Left hindlimb (tissue), 1 donor: Measurements from ENCODE around the gene OR11A1.
"Not testable (repeated sequence)": the region's sequence is repeated elsewhere in the genome, so short reads cannot be mapped to it uniquely, and the experiment has no call there.

ENCODE experiments used
- DNase-seq: peaks from one replicate; pipeline ENCODE4 v3.0.0-alpha.2; 2018

The OR11A1 gene

GRCh38 chr6:29477923-29478450 is 21.1 kb upstream of the OR11A1 start:
- no peak for DNase-seq

GRCh38 chr6:29474996-29475395 is 18.1 kb upstream of the OR11A1 start:
- no peak for DNase-seq

DNA sequence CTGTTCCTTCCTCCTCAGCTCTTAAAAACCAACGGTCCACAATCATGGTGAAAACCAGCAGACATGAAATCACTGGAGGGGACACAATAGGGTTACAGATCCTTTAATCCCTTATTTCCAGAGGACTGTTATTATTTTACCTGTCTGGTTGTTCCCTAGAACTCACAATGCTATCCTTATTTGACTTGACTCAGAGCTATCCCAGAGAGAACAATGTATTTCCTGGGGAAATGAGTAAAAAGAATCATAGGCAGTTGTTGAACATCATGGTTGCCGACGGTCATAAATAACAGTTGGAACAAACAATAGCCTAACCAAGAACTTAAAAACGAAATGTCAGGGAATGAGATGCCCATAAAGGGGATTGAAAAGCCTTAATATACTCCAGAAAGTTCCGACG is 9.4 kb upstream of the OR11A1 start:
- DNase-seq = no peak

- no peak for DNase-seq
Observed at GRCh38 chr6:29465801-29466200, 8.9 kb upstream of the OR11A1 start.

DNA sequence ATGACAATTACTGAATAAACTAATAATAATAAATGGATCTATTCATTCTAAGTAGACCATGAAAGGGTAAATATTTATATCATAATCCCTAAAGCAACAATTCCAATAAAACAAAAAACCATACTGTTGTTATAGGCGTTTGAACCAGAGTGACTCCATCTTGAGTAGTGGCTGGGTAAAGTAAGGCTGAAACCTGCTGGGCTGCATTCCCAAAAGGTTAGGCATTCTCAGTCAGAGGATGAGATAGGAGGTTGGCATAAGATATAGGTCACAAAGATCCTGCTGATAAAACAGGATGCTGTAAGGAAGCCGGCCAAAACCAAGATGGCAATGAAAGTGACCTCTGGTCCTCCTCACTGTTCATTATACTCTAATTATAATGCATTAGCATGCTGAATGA is 8.4 kb upstream of the OR11A1 start:
- no peak for DNase-seq

- DNase-seq = no peak
Observed at GRCh38 chr6:29462022-29462421, 5.2 kb upstream of the OR11A1 start.

GRCh38 chr6:29461021-29461814 is 4.3 kb upstream of the OR11A1 start:
- no peak for DNase-seq

DNA sequence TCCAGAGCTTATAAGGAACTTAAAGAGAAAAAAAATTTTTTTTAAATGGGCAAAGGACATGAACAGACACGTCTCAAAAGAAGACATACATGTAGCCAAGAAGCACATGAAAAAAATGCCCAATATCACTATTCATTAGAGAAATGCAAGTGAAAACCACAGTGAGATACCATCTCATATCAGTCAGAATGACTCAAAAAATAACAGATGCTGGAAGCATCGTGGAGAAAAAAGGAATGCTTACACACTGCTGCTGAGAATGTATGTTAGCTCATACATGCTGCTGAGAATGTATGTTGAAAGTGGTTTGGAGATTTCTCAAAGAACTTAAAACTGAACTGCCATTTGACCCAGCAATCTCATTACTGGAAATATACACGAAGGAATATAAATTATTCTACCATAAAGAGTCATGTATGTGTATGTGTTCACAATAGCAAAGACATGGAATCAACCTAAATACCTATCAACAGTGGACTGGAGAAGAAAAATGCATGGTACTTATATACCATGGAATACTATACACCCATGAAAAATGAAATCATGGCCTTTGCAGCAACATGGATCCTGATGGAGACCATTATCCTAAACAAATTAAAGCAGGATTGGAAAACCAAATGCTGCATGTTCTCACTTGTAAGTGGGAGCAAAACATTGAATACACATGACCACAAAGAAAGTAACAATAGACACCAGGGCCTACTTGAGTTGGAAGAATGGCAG is 5.2 kb downstream of the OR11A1 start:
- DNase-seq = no peak

- DNase-seq = no peak
Observed at GRCh38 chr6:29447670-29448069, 9.2 kb downstream of the OR11A1 start.

- DNase-seq = not testable (repeated sequence)
Observed at GRCh38 chr6:29444031-29444430, 12.8 kb downstream of the OR11A1 start.

DNA sequence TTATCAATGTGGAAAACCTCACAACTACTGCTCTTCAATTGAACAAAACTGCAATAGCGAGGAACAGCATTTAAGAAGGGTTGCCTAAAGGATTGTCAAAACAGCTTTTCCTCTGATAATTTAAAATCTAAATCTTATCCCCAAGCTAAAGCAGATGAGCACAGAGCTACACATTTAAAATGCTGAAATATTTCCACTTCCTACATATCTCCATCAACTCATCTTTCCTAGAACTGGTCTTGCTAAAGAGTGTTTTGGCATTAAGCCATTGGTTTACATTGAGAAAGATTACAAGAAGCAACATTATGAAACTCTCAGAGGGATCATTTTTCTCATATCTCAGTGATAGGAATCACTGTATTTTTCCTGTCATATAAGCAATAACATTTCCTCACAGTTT is 14.2 kb downstream of the OR11A1 start:
- DNase-seq = no peak

DNA sequence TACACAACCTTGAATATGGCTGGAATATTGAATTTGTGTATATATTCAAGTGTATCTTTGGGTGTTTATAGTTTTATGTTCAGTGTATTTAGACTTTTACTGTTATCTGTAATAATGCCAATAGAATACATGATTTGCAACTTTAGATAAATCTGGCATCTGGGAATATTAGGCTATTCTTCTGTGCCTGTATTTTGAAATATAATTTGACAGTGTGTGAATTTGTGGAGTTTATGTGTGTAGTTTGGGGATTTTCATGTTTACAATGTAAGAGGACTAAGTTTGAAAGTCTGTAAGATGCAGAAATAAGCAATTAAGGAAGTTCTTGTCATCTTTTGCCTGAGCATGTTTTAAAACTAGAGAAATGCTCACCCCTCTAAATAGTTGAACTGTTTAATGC is 17.9 kb downstream of the OR11A1 start, which contains the start of gene OR10C1:
Gene OR10C1 (plus strand): TSS at position 301 of the 400 bp plus-strand sequence. CDS start 710 bp downstream, outside the sequence.
- DNase-seq = no peak

DNA sequence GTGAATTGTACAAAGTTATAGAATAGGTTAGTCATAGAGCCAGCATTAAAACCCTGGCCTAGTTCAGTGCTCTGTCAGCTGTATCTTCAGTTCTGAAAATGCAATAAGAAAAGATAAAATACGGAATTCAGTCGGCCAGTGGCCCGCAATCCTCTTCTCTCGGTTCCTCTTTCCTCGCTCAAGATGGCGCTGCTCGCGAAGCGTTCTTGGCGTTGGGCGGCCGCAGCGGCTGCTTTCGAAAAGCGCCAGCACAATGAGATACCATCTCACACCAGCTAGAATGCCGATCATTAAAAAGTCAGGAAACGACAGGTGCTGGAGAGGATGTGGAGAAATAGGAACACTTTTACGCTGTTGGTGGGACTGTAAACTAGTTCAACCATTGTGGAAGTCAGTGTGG is 20.1 kb downstream of the OR11A1 start:
- DNase-seq = not testable (repeated sequence)

- DNase-seq = no peak
Observed at GRCh38 chr6:29426654-29427053, 30.2 kb downstream of the OR11A1 start.

GRCh38 chr6:29425075-29425474 is 31.8 kb downstream of the OR11A1 start:
- no peak for DNase-seq

GRCh38 chr6:29424575-29424974 is 32.3 kb downstream of the OR11A1 start:
- no peak for DNase-seq

DNA sequence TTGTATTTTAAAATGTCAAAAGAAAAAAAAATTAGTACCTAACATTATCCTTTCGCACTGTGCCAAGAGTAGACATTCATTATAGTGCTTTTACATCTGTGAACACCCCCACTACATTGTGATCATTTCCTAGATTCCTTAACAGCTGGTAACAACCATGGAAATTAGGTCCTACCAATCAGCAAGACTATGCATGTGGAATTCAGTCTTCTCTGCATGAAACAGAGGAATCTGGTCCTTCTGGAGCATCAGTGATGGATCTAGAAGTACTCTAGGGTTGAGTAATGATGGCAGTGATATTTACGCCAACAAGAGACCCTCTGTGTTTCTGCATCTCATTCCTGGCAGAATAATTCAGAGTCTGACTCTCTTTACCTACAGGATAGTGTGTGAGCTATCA is 32.7 kb downstream of the OR11A1 start:
- DNase-seq = no peak

DNA sequence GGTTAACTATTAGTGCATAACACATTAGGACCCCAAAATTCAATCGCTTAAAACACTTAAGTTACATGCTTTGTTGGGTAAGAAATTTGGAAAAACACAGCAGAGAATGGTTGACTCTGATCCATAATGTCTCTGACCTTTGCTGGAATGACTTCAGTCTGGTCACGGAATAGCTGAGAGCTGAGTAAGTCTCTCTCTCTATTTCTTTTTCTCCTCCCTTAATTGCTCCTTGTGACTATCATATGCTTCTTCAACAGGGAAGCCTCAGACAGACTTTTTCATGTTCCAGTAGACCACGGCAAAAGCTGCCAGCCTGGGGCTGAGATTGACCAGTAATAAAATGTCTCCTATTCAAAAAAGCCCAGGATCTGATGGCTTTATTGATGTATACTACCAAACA is 37.4 kb downstream of the OR11A1 start:
- no peak for DNase-seq

DNA sequence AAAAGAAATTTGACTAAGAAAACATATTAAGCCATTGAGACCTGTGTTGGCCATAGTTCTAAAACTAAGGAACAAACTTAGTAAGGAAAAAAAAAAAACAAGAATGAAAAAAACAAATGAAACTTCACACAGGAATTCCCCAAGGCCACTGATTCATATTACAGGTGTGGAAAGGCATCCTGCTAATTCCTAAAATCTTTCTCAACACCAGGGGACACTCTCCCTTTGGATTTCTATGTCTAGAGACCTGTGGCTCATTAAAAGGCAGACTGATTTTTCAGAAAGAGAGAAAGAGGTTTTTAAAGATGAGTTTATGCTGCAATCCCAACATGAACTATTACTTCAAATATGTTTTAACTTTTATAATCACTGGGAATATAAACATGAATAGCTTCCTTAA is 42.3 kb downstream of the OR11A1 start, which contains the start of gene OR12D1:
Gene OR12D1 (plus strand): TSS at position 341 of the 400 bp plus-strand sequence.
- no peak for DNase-seq

DNA sequence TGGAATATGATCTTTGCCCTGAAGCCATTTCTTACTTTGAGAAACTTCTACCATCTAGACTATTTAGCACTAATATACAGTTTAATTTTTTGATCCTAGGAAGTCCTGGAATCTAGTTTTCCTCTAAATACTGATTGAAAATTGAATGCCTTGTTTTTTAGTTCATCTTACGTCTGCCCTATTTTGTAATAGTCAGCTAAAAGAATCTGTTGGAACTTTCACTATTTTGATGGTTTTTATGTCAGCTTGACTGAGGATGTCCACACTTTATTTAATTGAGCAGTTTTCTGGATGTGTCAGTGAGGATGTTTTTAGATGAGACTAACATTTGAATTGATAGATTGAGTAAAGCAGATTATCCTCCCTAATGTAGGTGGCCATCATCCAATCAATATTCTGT is 53.1 kb downstream of the OR11A1 start:
- no peak for DNase-seq

DNA sequence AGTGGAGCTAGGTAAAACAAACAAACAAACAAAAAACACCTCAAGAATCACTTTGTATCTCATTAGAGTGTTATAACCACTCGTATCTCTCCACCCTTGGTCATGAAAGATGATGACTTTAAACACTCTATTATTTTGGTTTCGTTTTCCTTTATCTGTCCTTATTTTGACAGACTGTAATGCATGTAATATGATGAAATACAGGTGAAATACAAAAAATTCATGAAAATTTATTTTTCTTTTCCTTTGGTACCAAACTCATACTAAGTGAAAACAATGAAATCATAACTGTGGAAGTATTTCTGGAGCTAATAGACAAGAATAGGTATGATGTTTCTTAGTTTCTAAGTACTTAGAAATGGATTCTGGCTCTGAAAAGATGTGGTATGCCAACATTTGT is 57.3 kb downstream of the OR11A1 start:
- DNase-seq = no peak

DNA sequence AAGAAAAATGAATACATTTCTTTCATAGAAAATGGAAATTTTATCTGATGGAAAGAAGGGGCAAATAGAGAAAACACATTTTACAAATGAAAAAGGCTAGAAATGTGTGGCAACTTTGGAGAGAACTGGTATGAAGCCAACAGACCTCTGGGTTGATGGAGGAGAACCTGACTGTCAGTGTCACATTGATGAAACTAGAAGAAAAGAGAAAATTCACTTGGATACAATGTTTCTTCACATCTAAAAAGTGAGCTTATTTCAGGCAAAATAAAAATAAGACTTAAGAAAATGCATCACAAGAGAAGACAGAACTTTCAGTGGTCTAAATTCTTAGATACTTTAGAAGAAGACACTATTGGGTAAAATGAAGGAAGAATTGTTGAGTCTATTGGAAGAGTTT is 61.5 kb downstream of the OR11A1 start, which contains the start of gene OR12D2:
Gene OR12D2 (plus strand): TSS at position 301 of the 400 bp plus-strand sequence. CDS start 1,069 bp downstream, outside the sequence.
- DNase-seq = no peak

DNA sequence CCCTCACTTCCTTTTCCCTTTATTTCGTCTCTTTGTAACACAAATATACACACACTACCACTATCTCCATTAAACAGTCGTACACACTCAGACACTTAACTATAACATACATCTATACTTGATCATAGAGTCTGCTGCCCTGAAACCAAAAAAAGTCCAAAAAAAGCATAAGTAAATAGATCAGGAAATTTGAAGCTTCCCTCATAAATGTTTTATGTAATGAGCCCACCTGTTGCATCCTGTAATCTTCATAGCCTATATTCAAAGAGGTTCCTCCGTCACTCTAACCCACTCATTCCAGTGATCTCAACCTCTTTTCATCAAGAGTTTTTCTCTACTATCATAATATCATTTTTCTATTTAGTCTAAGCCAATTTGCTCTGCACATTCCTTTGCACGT is 68.3 kb downstream of the OR11A1 start:
- DNase-seq = no peak

- no peak for DNase-seq
Observed at GRCh38 chr6:29376003-29376402, 80.9 kb downstream of the OR11A1 start.
